HEK293 (cell line): ENCODE results near the gene EVI5L.

Experiments used
- KLF10 ChIP-seq: fragments of 450-650 bp; IDR thresholded peaks from 2 replicates; pipeline ENCODE4 v1.5.1; 2018; ENCODE audit warnings: missing biosample characterization, mild to moderate bottlenecking, missing genetic modification characterization
- SCRT2 ChIP-seq: fragments of 450-650 bp; formaldehyde crosslinking; IDR thresholded peaks from 2 replicates; pipeline ENCODE4 v1.5.1; 2016; ENCODE audit warnings: missing biosample characterization, missing genetic modification characterization
- WT1 ChIP-seq: fragments of 450-650 bp; formaldehyde crosslinking; IDR thresholded peaks from 2 replicates; pipeline ENCODE4 v1.5.1; 2016; ENCODE audit warnings: missing biosample characterization, missing genetic modification characterization
- YY2 ChIP-seq: fragments of 450-650 bp; formaldehyde crosslinking; IDR thresholded peaks from 2 replicates; pipeline ENCODE4 v1.5.1; 2016; ENCODE audit warnings: missing biosample characterization, missing genetic modification characterization
- ZBTB7A ChIP-seq: fragments of 450-650 bp; formaldehyde crosslinking; IDR thresholded peaks from 2 replicates; pipeline ENCODE4 v1.5.1; 2016; ENCODE audit warnings: low read depth, missing biosample characterization, missing genetic modification characterization
- ZNF10 ChIP-seq: fragments of 450-650 bp; formaldehyde crosslinking; IDR thresholded peaks from 2 replicates; pipeline ENCODE4 v1.5.1; 2017; ENCODE audit warnings: missing biosample characterization, missing genetic modification characterization
- ZNF155 ChIP-seq: fragments of 450-650 bp; formaldehyde crosslinking; IDR thresholded peaks from 2 replicates; pipeline ENCODE4 v1.5.1; 2016; ENCODE audit warnings: missing biosample characterization, missing genetic modification characterization
- ZNF157 ChIP-seq: fragments of 450-650 bp; formaldehyde crosslinking; IDR thresholded peaks from 2 replicates; pipeline ENCODE4 v1.5.1; 2016; ENCODE audit warnings: missing biosample characterization, missing genetic modification characterization
- ZNF16 ChIP-seq: fragments of 450-650 bp; formaldehyde crosslinking; IDR thresholded peaks from 2 replicates; pipeline ENCODE4 v1.5.1; 2016; ENCODE audit warnings: low read depth, missing biosample characterization, missing genetic modification characterization
- ZNF2 ChIP-seq: fragments of 450-650 bp; formaldehyde crosslinking; IDR thresholded peaks from 2 replicates; pipeline ENCODE4 v1.5.1; 2016; ENCODE audit warnings: missing biosample characterization, missing genetic modification characterization
- ZNF211 ChIP-seq: fragments of 450-650 bp; formaldehyde crosslinking; IDR thresholded peaks from 2 replicates; pipeline ENCODE4 v1.5.1; 2016; ENCODE audit warnings: low read depth, missing biosample characterization, missing genetic modification characterization
- ZNF24 ChIP-seq: fragments of 450-650 bp; formaldehyde crosslinking; IDR thresholded peaks from 2 replicates; pipeline ENCODE4 v1.5.1; 2016; ENCODE audit warnings: missing biosample characterization, missing genetic modification characterization
- ZNF266 ChIP-seq: fragments of 450-650 bp; formaldehyde crosslinking; IDR thresholded peaks from 2 replicates; pipeline ENCODE4 v1.5.1; 2016; ENCODE audit warnings: missing biosample characterization, missing genetic modification characterization, low read depth
- ZNF335 ChIP-seq: fragments of 450-650 bp; formaldehyde crosslinking; conservative IDR thresholded peaks from 2 replicates; pipeline ENCODE4 v1.5.1; 2016; ENCODE audit warnings: missing biosample characterization, missing genetic modification characterization
- ZNF341 ChIP-seq: fragments of 450-650 bp; formaldehyde crosslinking; IDR thresholded peaks from 2 replicates; pipeline ENCODE4; 2016; ENCODE audit warnings: low read depth, missing biosample characterization, missing genetic modification characterization
- ZNF366 ChIP-seq: fragments of 450-650 bp; formaldehyde crosslinking; conservative IDR thresholded peaks from 2 replicates; pipeline ENCODE4 v1.5.1; 2016; ENCODE audit warnings: missing biosample characterization, missing genetic modification characterization
- ZNF416 ChIP-seq: fragments of 450-650 bp; formaldehyde crosslinking; IDR thresholded peaks from 2 replicates; pipeline ENCODE4 v1.5.1; 2016; ENCODE audit warnings: missing biosample characterization, missing genetic modification characterization
- ZNF560 ChIP-seq: fragments of 450-650 bp; formaldehyde crosslinking; IDR thresholded peaks from 2 replicates; pipeline ENCODE4 v1.5.1; 2017; ENCODE audit warnings: missing biosample characterization, missing genetic modification characterization, borderline replicate concordance
- TF ChIP-seq, protein P1 (sequence below): fragments of 450-650 bp; formaldehyde crosslinking; IDR thresholded peaks from 2 replicates; pipeline ENCODE4; 2016; ENCODE audit warnings: missing biosample characterization, missing genetic modification characterization
- TF ChIP-seq, protein P2 (sequence below): fragments of 450-650 bp; formaldehyde crosslinking; IDR thresholded peaks from 2 replicates; pipeline ENCODE4 v1.5.1; 2016; ENCODE audit warnings: missing biosample characterization, missing genetic modification characterization
- TF ChIP-seq, protein P3 (sequence below): fragments of 450-650 bp; formaldehyde crosslinking; IDR thresholded peaks from 2 replicates; pipeline ENCODE4 v1.5.1; 2016; ENCODE audit warnings: missing biosample characterization, missing genetic modification characterization
- TF ChIP-seq, protein P4 (sequence below): fragments of 450-650 bp; formaldehyde crosslinking; IDR thresholded peaks from 2 replicates; pipeline ENCODE4 v1.5.1; 2016; ENCODE audit warnings: missing biosample characterization, missing genetic modification characterization
- TF ChIP-seq, protein P5 (sequence below): fragments of 450-650 bp; formaldehyde crosslinking; IDR thresholded peaks from 2 replicates; pipeline ENCODE4 v1.5.1; 2016; ENCODE audit warnings: missing biosample characterization, missing genetic modification characterization
- TF ChIP-seq, protein P6 (sequence below): fragments of 450-650 bp; formaldehyde crosslinking; IDR thresholded peaks from 2 replicates; pipeline ENCODE4 v1.5.0; 2017; ENCODE audit warnings: missing biosample characterization, missing genetic modification characterization, borderline replicate concordance
- TF ChIP-seq, protein P7 (sequence below): fragments of 450-650 bp; formaldehyde crosslinking; conservative IDR thresholded peaks from 2 replicates; pipeline ENCODE4 v1.5.1; 2016; ENCODE audit warnings: low read depth, missing biosample characterization, missing genetic modification characterization

The EVI5L gene

DNA sequence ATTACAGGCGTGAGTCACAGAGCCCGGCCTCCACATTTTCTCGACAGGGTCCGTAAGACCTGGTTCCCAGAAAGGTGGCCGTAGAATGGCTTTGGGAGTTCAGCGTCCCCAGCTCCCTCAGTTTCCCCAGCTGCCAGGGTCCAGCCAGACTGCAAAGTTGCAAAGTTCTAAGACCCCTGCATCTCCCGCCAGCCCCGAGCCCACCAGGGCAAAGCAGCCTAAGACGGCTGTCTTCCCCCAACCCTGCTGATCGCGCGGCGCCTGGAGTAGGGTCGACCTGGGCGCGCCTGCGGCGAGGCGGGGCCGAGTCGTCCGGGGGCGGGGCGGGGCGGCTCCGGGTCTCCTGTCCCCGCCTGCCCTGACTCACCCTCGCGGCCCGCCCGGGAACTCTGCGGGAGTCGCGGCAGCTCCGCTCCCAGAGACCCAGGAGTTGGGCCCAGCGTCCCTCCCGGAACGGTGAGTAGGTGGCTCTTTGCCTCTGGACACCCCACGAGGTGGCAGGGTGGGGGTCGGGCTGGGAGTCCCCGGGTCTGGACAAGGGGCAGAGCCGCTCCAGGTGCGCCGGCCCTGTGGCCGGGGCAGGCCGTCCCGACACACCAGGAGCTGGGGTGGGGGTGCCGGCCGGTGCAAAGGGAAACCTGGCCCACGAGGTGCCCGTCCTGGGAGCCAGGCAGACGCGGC, 58.3 kb downstream of the EVI5L start, which contains the start of gene LRRC8E (continued):
- no peak for TF ChIP-seq ZNF560 (tag by site-specific recombination)
- no peak for TF ChIP-seq SCRT2 (tag by site-specific recombination)
- no peak for TF ChIP-seq ZNF416 (tag by site-specific recombination)
- TF ChIP-seq ZNF157, result no peak
- TF ChIP-seq, protein P1, sequence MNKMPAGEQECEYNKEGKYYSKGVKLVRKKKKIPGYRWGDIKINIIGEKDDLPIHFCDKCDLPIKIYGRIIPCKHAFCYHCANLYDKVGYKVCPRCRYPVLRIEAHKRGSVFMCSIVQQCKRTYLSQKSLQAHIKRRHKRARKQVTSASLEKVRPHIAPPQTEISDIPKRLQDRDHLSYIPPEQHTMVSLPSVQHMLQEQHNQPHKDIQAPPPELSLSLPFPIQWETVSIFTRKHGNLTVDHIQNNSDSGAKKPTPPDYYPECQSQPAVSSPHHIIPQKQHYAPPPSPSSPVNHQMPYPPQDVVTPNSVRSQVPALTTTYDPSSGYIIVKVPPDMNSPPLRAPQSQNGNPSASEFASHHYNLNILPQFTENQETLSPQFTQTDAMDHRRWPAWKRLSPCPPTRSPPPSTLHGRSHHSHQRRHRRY (tag by site-specific recombination), result no peak
- TF ChIP-seq ZNF2 (tag by site-specific recombination), result 0 out of 2 replicates have a peak, but pooled peaks have one; percentile 17
- TF ChIP-seq ZNF341, result no peak
- TF ChIP-seq YY2 (tag by site-specific recombination), result no peak
- TF ChIP-seq, protein P2, sequence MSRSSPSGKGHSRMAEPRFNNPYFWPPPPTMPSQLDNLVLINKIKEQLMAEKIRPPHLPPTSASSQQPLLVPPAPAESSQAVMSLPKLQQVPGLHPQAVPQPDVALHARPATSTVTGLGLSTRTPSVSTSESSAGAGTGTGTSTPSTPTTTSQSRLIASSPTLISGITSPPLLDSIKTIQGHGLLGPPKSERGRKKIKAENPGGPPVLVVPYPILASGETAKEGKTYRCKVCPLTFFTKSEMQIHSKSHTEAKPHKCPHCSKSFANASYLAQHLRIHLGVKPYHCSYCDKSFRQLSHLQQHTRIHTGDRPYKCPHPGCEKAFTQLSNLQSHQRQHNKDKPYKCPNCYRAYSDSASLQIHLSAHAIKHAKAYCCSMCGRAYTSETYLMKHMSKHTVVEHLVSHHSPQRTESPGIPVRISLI (tag by site-specific recombination), result no peak
- peak; percentile 64 for TF ChIP-seq ZNF335 (tag by site-specific recombination)
- TF ChIP-seq ZNF366 (tag by site-specific recombination), result no peak
- peak; percentile 56; the same call in 1 of the 2 replicates for TF ChIP-seq KLF10 (tag by site-specific recombination)
- TF ChIP-seq, protein P3, sequence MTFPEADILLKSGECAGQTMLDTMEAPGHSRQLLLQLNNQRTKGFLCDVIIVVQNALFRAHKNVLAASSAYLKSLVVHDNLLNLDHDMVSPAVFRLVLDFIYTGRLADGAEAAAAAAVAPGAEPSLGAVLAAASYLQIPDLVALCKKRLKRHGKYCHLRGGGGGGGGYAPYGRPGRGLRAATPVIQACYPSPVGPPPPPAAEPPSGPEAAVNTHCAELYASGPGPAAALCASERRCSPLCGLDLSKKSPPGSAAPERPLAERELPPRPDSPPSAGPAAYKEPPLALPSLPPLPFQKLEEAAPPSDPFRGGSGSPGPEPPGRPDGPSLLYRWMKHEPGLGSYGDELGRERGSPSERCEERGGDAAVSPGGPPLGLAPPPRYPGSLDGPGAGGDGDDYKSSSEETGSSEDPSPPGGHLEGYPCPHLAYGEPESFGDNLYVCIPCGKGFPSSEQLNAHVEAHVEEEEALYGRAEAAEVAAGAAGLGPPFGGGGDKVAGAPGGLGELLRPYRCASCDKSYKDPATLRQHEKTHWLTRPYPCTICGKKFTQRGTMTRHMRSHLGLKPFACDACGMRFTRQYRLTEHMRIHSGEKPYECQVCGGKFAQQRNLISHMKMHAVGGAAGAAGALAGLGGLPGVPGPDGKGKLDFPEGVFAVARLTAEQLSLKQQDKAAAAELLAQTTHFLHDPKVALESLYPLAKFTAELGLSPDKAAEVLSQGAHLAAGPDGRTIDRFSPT (tag by site-specific recombination), result 0 out of 2 replicates have a peak, but pooled peaks have one; percentile 41
- no peak for TF ChIP-seq ZNF16 (tag by site-specific recombination)
- TF ChIP-seq, protein P4, sequence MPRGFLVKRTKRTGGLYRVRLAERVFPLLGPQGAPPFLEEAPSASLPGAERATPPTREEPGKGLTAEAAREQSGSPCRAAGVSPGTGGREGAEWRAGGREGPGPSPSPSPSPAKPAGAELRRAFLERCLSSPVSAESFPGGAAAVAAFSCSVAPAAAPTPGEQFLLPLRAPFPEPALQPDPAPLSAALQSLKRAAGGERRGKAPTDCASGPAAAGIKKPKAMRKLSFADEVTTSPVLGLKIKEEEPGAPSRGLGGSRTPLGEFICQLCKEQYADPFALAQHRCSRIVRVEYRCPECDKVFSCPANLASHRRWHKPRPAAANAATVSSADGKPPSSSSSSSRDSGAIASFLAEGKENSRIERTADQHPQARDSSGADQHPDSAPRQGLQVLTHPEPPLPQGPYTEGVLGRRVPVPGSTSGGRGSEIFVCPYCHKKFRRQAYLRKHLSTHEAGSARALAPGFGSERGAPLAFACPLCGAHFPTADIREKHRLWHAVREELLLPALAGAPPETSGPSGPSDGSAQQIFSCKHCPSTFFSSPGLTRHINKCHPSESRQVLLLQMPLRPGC, result 0 out of 2 replicates have a peak, but pooled peaks have one; percentile 31
- TF ChIP-seq ZNF10 (tag by site-specific recombination), result no peak
- no peak for TF ChIP-seq ZNF266 (tag by site-specific recombination)
- TF ChIP-seq ZBTB7A, result no peak; the same call in 1 of the 2 replicates
- TF ChIP-seq, protein P5, sequence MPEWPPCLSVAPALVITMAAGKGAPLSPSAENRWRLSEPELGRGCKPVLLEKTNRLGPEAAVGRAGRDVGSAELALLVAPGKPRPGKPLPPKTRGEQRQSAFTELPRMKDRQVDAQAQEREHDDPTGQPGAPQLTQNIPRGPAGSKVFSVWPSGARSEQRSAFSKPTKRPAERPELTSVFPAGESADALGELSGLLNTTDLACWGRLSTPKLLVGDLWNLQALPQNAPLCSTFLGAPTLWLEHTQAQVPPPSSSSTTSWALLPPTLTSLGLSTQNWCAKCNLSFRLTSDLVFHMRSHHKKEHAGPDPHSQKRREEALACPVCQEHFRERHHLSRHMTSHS (tag by site-specific recombination), result no peak
- TF ChIP-seq, protein P6, sequence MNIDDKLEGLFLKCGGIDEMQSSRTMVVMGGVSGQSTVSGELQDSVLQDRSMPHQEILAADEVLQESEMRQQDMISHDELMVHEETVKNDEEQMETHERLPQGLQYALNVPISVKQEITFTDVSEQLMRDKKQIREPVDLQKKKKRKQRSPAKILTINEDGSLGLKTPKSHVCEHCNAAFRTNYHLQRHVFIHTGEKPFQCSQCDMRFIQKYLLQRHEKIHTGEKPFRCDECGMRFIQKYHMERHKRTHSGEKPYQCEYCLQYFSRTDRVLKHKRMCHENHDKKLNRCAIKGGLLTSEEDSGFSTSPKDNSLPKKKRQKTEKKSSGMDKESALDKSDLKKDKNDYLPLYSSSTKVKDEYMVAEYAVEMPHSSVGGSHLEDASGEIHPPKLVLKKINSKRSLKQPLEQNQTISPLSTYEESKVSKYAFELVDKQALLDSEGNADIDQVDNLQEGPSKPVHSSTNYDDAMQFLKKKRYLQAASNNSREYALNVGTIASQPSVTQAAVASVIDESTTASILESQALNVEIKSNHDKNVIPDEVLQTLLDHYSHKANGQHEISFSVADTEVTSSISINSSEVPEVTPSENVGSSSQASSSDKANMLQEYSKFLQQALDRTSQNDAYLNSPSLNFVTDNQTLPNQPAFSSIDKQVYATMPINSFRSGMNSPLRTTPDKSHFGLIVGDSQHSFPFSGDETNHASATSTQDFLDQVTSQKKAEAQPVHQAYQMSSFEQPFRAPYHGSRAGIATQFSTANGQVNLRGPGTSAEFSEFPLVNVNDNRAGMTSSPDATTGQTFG (tag by site-specific recombination), result no peak
- no peak for TF ChIP-seq ZNF155
- TF ChIP-seq, protein P7, sequence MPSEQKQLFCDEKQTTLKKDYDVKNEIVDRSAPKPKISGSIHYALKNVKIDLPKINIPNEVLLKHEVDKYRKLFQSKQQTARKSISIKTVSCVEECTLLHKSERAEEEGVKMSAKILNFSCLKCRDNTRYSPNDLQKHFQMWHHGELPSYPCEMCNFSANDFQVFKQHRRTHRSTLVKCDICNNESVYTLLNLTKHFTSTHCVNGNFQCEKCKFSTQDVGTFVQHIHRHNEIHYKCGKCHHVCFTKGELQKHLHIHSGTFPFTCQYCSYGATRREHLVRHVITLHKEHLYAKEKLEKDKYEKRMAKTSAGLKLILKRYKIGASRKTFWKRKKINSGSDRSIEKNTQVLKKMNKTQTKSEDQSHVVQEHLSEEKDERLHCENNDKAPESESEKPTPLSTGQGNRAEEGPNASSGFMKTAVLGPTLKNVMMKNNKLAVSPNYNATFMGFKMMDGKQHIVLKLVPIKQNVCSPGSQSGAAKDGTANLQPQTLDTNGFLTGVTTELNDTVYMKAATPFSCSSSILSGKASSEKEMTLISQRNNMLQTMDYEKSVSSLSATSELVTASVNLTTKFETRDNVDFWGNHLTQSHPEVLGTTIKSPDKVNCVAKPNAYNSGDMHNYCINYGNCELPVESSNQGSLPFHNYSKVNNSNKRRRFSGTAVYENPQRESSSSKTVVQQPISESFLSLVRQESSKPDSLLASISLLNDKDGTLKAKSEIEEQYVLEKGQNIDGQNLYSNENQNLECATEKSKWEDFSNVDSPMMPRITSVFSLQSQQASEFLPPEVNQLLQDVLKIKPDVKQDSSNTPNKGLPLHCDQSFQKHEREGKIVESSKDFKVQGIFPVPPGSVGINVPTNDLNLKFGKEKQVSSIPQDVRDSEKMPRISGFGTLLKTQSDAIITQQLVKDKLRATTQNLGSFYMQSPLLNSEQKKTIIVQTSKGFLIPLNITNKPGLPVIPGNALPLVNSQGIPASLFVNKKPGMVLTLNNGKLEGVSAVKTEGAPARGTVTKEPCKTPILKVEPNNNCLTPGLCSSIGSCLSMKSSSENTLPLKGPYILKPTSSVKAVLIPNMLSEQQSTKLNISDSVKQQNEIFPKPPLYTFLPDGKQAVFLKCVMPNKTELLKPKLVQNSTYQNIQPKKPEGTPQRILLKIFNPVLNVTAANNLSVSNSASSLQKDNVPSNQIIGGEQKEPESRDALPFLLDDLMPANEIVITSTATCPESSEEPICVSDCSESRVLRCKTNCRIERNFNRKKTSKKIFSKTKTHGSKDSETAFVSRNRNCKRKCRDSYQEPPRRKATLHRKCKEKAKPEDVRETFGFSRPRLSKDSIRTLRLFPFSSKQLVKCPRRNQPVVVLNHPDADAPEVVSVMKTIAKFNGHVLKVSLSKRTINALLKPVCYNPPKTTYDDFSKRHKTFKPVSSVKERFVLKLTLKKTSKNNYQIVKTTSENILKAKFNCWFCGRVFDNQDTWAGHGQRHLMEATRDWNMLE (tag by site-specific recombination), result no peak
- no peak for TF ChIP-seq ZNF211
- TF ChIP-seq ZNF24, result no peak
- 0 out of 2 replicates have a peak, but pooled peaks have one; percentile 42 for TF ChIP-seq WT1
